Activated CD4-positive, alpha-beta T cell treated with anti-CD3 and anti-CD28 coated beads for 1 hour (primary cell): Measurements from ENCODE around the gene STT3B.

ENCODE experiments used
- DNase-seq: peaks from one replicate; pipeline ENCODE4 v3.0.0-alpha.2; 2020

STT3B gene

GRCh38 chr3:31661286-31661685 lies 128.6 kb downstream of the STT3B start:
- DNase-seq, result no peak

- no peak for DNase-seq
Observed at GRCh38 chr3:31661993-31662670, 129.4 kb downstream of the STT3B start.

GRCh38 chr3:31664031-31664430 lies 131.3 kb downstream of the STT3B start:
- DNase-seq, result no peak

GRCh38 chr3:31667582-31667981 lies 134.9 kb downstream of the STT3B start:
- DNase-seq, result no peak

GRCh38 chr3:31668242-31668641 lies 135.5 kb downstream of the STT3B start:
- no peak for DNase-seq

- no peak for DNase-seq
Observed at GRCh38 chr3:31670136-31670535, 137.4 kb downstream of the STT3B start.

GRCh38 chr3:31670722-31671121 lies 138.0 kb downstream of the STT3B start:
- no peak for DNase-seq

- no peak for DNase-seq
Observed at GRCh38 chr3:31671451-31671850, 138.7 kb downstream of the STT3B start.

GRCh38 chr3:31671976-31672375 lies 139.3 kb downstream of the STT3B start:
- no peak for DNase-seq

GRCh38 chr3:31673950-31674349 lies 141.2 kb downstream of the STT3B start:
- no peak for DNase-seq

- DNase-seq, result no peak
Observed at GRCh38 chr3:31676556-31676955, 143.8 kb downstream of the STT3B start.

GRCh38 chr3:31680072-31680870 lies 147.5 kb downstream of the STT3B start:
- DNase-seq, result no peak
